HEK293 (cell line): ENCODE data around the gene SFXN3.
A peak's percentile ranks its signal among the peaks of the same experiment; 100 is the strongest.

ENCODE experiments used
- CTCF ChIA-PET: fragments of 350-600 bp; formaldehyde crosslinking; extraction: SDS; loops from one replicate; lab custom pipeline; 2021; ENCODE audit warnings: antibody characterized with exemption; lab: Yijun Ruan, JAX
- POLR2A ChIA-PET: fragments of 300-600 bp; formaldehyde crosslinking; extraction: SDS; loops from one replicate; lab custom pipeline; 2020; ENCODE audit warnings: antibody characterized with exemption, inconsistent platforms; lab: Yijun Ruan, JAX
- H3K27ac ChIP-seq: fragments of 200-500 bp; sonication (Bioruptor generic); 2 replicates; pipeline ENCODE4 v1.5.1; 2014; ENCODE audit warnings: low read depth, low read length, control low read depth, inconsistent platforms; ENCODE audit errors: extremely low read depth
- H3K36me3 ChIP-seq, 2 experiments: fragments of 200-500 bp in 1 of 2; sonication (Bioruptor generic) in 1 of 2; 1 replicate in 1 of 2; 2 replicates in 1 of 2; pipeline ENCODE4 v1.5.1; 2014 to 2017; ENCODE audit warnings: inconsistent platforms in 2 of 2, low read length in 2 of 2; ENCODE audit not compliant: control insufficient read depth in 2 of 2, insufficient read depth in 1 of 2
- H3K4me1 ChIP-seq: fragments of 200-500 bp; sonication (Bioruptor generic); 2 replicates; pipeline ENCODE4 v1.5.1; 2014; ENCODE audit warnings: mild to moderate bottlenecking, low read length, inconsistent platforms; ENCODE audit not compliant: control insufficient read depth, insufficient read depth
- H3K4me3 ChIP-seq: 2 replicates; pipeline ENCODE4 v1.5.1; 2011; ENCODE audit warnings: low read depth, mild to moderate bottlenecking, control low read depth, low read length, moderate library complexity
- H3K9me3 ChIP-seq: fragments of 200-500 bp; sonication (Bioruptor generic); 2 replicates; pipeline ENCODE4 v1.5.1; 2014; ENCODE audit warnings: low read depth, low read length, inconsistent platforms; ENCODE audit not compliant: control insufficient read depth, insufficient read depth
- GFI1B ChIP-seq: fragments of 450-650 bp; formaldehyde crosslinking; IDR thresholded peaks from 2 replicates; pipeline ENCODE4 v1.5.1; 2016; ENCODE audit warnings: missing biosample characterization, missing genetic modification characterization
- GLI4 ChIP-seq: fragments of 450-650 bp; formaldehyde crosslinking; IDR thresholded peaks from 2 replicates; pipeline ENCODE4 v1.5.1; 2016; ENCODE audit warnings: missing biosample characterization, missing genetic modification characterization
- GLIS2 ChIP-seq: fragments of 450-650 bp; formaldehyde crosslinking; IDR thresholded peaks from 2 replicates; pipeline ENCODE4 v1.5.1; 2016; ENCODE audit warnings: missing biosample characterization, missing genetic modification characterization
- HIC1 ChIP-seq: fragments of 450-650 bp; formaldehyde crosslinking; IDR thresholded peaks from 2 replicates; pipeline ENCODE4 v1.5.1; 2016; ENCODE audit warnings: missing biosample characterization, missing genetic modification characterization
- KLF10 ChIP-seq: fragments of 450-650 bp; IDR thresholded peaks from 2 replicates; pipeline ENCODE4 v1.5.1; 2018; ENCODE audit warnings: missing biosample characterization, mild to moderate bottlenecking, missing genetic modification characterization
- KLF16 ChIP-seq: fragments of 450-650 bp; formaldehyde crosslinking; IDR thresholded peaks from 2 replicates; pipeline ENCODE4 v1.5.1; 2017; ENCODE audit warnings: missing biosample characterization, missing genetic modification characterization
- KLF9 ChIP-seq: fragments of 450-650 bp; formaldehyde crosslinking; IDR thresholded peaks from 2 replicates; pipeline ENCODE4 v1.5.1; 2016; ENCODE audit warnings: missing biosample characterization, missing genetic modification characterization, low read depth
- MZF1 ChIP-seq: fragments of 450-650 bp; formaldehyde crosslinking; IDR thresholded peaks from 2 replicates; pipeline ENCODE4 v1.5.1; 2017; ENCODE audit warnings: missing biosample characterization, missing genetic modification characterization, borderline replicate concordance
- OVOL3 ChIP-seq: fragments of 450-650 bp; formaldehyde crosslinking; IDR thresholded peaks from 2 replicates; pipeline ENCODE4 v1.5.1; 2016; ENCODE audit warnings: missing biosample characterization, missing genetic modification characterization
- SP2 ChIP-seq: fragments of 450-650 bp; formaldehyde crosslinking; IDR thresholded peaks from 2 replicates; pipeline ENCODE4 v1.5.1; 2016; ENCODE audit warnings: missing biosample characterization, missing genetic modification characterization
- ZBTB17 ChIP-seq: fragments of 450-650 bp; formaldehyde crosslinking; IDR thresholded peaks from 2 replicates; pipeline ENCODE4 v1.5.1; 2016; ENCODE audit warnings: missing biosample characterization, missing genetic modification characterization
- ZBTB7A ChIP-seq: fragments of 450-650 bp; formaldehyde crosslinking; IDR thresholded peaks from 2 replicates; pipeline ENCODE4 v1.5.1; 2016; ENCODE audit warnings: low read depth, missing biosample characterization, missing genetic modification characterization
- ZBTB8A ChIP-seq: fragments of 450-650 bp; formaldehyde crosslinking; IDR thresholded peaks from 2 replicates; pipeline ENCODE4 v1.5.1; 2016; ENCODE audit warnings: missing biosample characterization, missing genetic modification characterization
- ZEB2 ChIP-seq: fragments of 450-650 bp; formaldehyde crosslinking; IDR thresholded peaks from 2 replicates; pipeline ENCODE4 v1.5.1; 2016; ENCODE audit warnings: missing biosample characterization, missing genetic modification characterization
- ZFHX2 ChIP-seq: fragments of 450-650 bp; formaldehyde crosslinking; conservative IDR thresholded peaks from 2 replicates; pipeline ENCODE4 v1.5.1; 2016; ENCODE audit warnings: missing biosample characterization, missing genetic modification characterization
- ZFP3 ChIP-seq: fragments of 450-650 bp; formaldehyde crosslinking; IDR thresholded peaks from 2 replicates; pipeline ENCODE4 v1.5.1; 2016; ENCODE audit warnings: low read depth, missing biosample characterization, missing genetic modification characterization
- ZFP37 ChIP-seq: fragments of 450-650 bp; formaldehyde crosslinking; IDR thresholded peaks from 2 replicates; pipeline ENCODE4 v1.5.1; 2016; ENCODE audit warnings: missing biosample characterization, missing genetic modification characterization
- ZNF146 ChIP-seq: fragments of 450-650 bp; formaldehyde crosslinking; IDR thresholded peaks from 2 replicates; pipeline ENCODE4 v1.5.1; 2016; ENCODE audit warnings: missing biosample characterization, missing genetic modification characterization
- ZNF26 ChIP-seq: fragments of 450-650 bp; formaldehyde crosslinking; IDR thresholded peaks from 2 replicates; pipeline ENCODE4 v1.5.1; 2016; ENCODE audit warnings: missing biosample characterization, missing genetic modification characterization
- ZNF362 ChIP-seq: fragments of 450-650 bp; formaldehyde crosslinking; IDR thresholded peaks from 2 replicates; pipeline ENCODE4 v1.5.1; 2016; ENCODE audit warnings: missing biosample characterization, missing genetic modification characterization
- ZNF449 ChIP-seq: fragments of 450-650 bp; formaldehyde crosslinking; IDR thresholded peaks from 2 replicates; pipeline ENCODE4 v1.5.1; 2017; ENCODE audit warnings: missing biosample characterization, mild to moderate bottlenecking, missing genetic modification characterization, moderate library complexity
- ZNF501 ChIP-seq: fragments of 450-650 bp; formaldehyde crosslinking; IDR thresholded peaks from 2 replicates; pipeline ENCODE4 v1.5.1; 2016; ENCODE audit warnings: missing biosample characterization, missing genetic modification characterization
- ZNF549 ChIP-seq: fragments of 450-650 bp; IDR thresholded peaks from 2 replicates; pipeline ENCODE4 v1.5.1; 2018; ENCODE audit warnings: missing biosample characterization, missing genetic modification characterization, mild to moderate bottlenecking, inconsistent platforms, moderate library complexity
- ZNF580 ChIP-seq: fragments of 450-650 bp; formaldehyde crosslinking; IDR thresholded peaks from 2 replicates; pipeline ENCODE4 v1.5.1; 2016; ENCODE audit warnings: missing biosample characterization, missing genetic modification characterization
- ZNF624 ChIP-seq: fragments of 450-650 bp; formaldehyde crosslinking; IDR thresholded peaks from 2 replicates; pipeline ENCODE4 v1.5.1; 2017; ENCODE audit warnings: missing biosample characterization, missing genetic modification characterization
- ZNF76 ChIP-seq: fragments of 450-650 bp; formaldehyde crosslinking; IDR thresholded peaks from 2 replicates; pipeline ENCODE4; 2016; ENCODE audit warnings: low read depth, missing biosample characterization, missing genetic modification characterization, borderline replicate concordance
- ZNF776 ChIP-seq: fragments of 450-650 bp; formaldehyde crosslinking; IDR thresholded peaks from 2 replicates; pipeline ENCODE4 v1.5.0; 2017; ENCODE audit warnings: missing biosample characterization, missing genetic modification characterization, borderline replicate concordance
- ZNF792 ChIP-seq: fragments of 450-650 bp; formaldehyde crosslinking; IDR thresholded peaks from 2 replicates; pipeline ENCODE4 v1.5.1; 2016; ENCODE audit warnings: missing biosample characterization, missing genetic modification characterization
- ZSCAN18 ChIP-seq: fragments of 450-650 bp; formaldehyde crosslinking; IDR thresholded peaks from 2 replicates; pipeline ENCODE4 v1.5.1; 2016; ENCODE audit warnings: missing biosample characterization, missing genetic modification characterization

SFXN3 gene

GRCh38 chr10:101031796-101032636, 982 bp downstream of the SFXN3 start (continued):
- TF ChIP-seq GLIS2 (tag by site-specific recombination): peak; percentile 45
- 0 out of 2 replicates have a peak, but pooled peaks have one; percentile 7 for TF ChIP-seq ZNF792 (tag by site-specific recombination)
- TF ChIP-seq KLF9 (tag by site-specific recombination): peak; percentile 55
- peak; percentile 89 for TF ChIP-seq HIC1 (tag by site-specific recombination)
- no peak for TF ChIP-seq KLF10
- 0 out of 2 replicates have a peak, but pooled peaks have one; percentile 2 for TF ChIP-seq ZNF76 (tag by site-specific recombination)
- peak; percentile 70; the same call in 1 of the 2 replicates for TF ChIP-seq ZBTB8A (tag by site-specific recombination)
- no peak for TF ChIP-seq ZFP37
- no peak for TF ChIP-seq ZNF26
- peak; percentile 63 for TF ChIP-seq SP2 (tag by site-specific recombination)
- TF ChIP-seq ZFP3 (tag by site-specific recombination): no peak
- no peak for TF ChIP-seq ZNF549
- TF ChIP-seq ZNF501: no peak
- TF ChIP-seq ZBTB7A (tag by site-specific recombination): peak; percentile 14; the same call in 1 of the 2 replicates
- TF ChIP-seq ZFHX2 (tag by site-specific recombination): peak; percentile 76
- no peak for TF ChIP-seq GLI4 (tag by site-specific recombination)
- TF ChIP-seq GFI1B: no peak
- TF ChIP-seq KLF16: peak; percentile 62; the same call in 1 of the 2 replicates

GRCh38 chr10:101032637-101033224, 1.7 kb downstream of the SFXN3 start:
- H3K9me3 ChIP-seq: no peaks in the 10 kb centered on the region
- ChIA-PET POLR2A (interaction anchor here (1.0 to 2.6 kb wide), 6 partner anchors 8 to 120 kb away, joined by 3 to 29 read pairs (median 9); partner anchors contain the start of genes KAZALD1 and SLF2), CTCF (interaction anchor here (0.8 to 6.9 kb wide), 6 partner anchors 8 to 110 kb away, joined by 3 to 129 read pairs (median 15); no protein-coding TSS in a partner anchor)
- H3K36me3 ChIP-seq: peaks cover 0 to 15% of the 10 kb centered on the region in 2 experiments; a peak in 1 of 3 replicates
- peak overlapping the region; percentile 45 for H3K4me3 ChIP-seq
- peaks cover 18% of the 10 kb centered on the region for H3K4me1 ChIP-seq
- peak overlapping the region; percentile 64; the same call in 1 of the 2 replicates for H3K27ac ChIP-seq
- peak; percentile 66 for TF ChIP-seq ZEB2
- TF ChIP-seq ZNF792 (tag by site-specific recombination): no peak
- TF ChIP-seq ZNF362 (tag by site-specific recombination): no peak
- TF ChIP-seq OVOL3: no peak
- TF ChIP-seq KLF9 (tag by site-specific recombination): no peak
- TF ChIP-seq ZNF624 (tag by site-specific recombination): no peak
- TF ChIP-seq ZNF580 (tag by site-specific recombination): no peak
- no peak for TF ChIP-seq MZF1
- no peak for TF ChIP-seq ZNF146 (tag by site-specific recombination)
- TF ChIP-seq ZNF776: no peak
- no peak for TF ChIP-seq ZSCAN18
- TF ChIP-seq ZBTB17: peak; percentile 97
- TF ChIP-seq ZNF449 (tag by site-specific recombination): peak; percentile 85
